HUES6 (cell line): ENCODE data around the gene LCOR.

Source experiments
- H3K27ac ChIP-seq: 2 replicates; pipeline ENCODE4 v1.7.0; 2013; ENCODE audit warnings: low read depth, mild to moderate bottlenecking, low read length, inconsistent platforms
- H3K27me3 ChIP-seq: 2 replicates; pipeline ENCODE4 v1.6.1; 2013; ENCODE audit warnings: low read length; ENCODE audit not compliant: control insufficient read depth, insufficient read depth
- H3K36me3 ChIP-seq: 2 replicates; pipeline ENCODE4 v1.6.1; 2013; ENCODE audit warnings: low read length; ENCODE audit not compliant: control insufficient read depth, insufficient read depth
- H3K4me1 ChIP-seq: 2 replicates; pipeline ENCODE4 v1.6.1; 2013; ENCODE audit warnings: low read length; ENCODE audit not compliant: control insufficient read depth, insufficient read depth
- H3K4me3 ChIP-seq: 2 replicates; pipeline ENCODE4 v1.5.1; 2013; ENCODE audit warnings: low read depth, low read length
- H3K9ac ChIP-seq: one replicate; pipeline ENCODE4 v1.6.1; 2013; ENCODE audit warnings: mild to moderate bottlenecking, low read length
- H3K9me3 ChIP-seq: 2 replicates; pipeline ENCODE4 v1.6.1; 2013; ENCODE audit warnings: low read depth, low read length; ENCODE audit not compliant: control insufficient read depth, insufficient read depth

LCOR gene

GRCh38 chr10:96890580-96890979, 58.5 kb downstream of the LCOR start:
- Histone ChIP-seq H3K9me3 (peaks cover 14% of the 10 kb centered on the region; the same call in 1 of the 2 replicates), H3K36me3 (peaks cover 7% of the 10 kb centered on the region; the same call in 1 of the 2 replicates), H3K4me1 (peaks cover 5% of the 10 kb centered on the region; the same call in 1 of the 2 replicates), H3K9ac (no peak overlapping the region), H3K27ac (no peak overlapping the region), H3K4me3 (no peak overlapping the region), H3K27me3 (no peaks in the 10 kb centered on the region)

- peaks cover 2% of the 10 kb centered on the region; the same call in 1 of the 2 replicates for H3K36me3 ChIP-seq
- H3K4me3 ChIP-seq: no peak overlapping the region
- peaks cover 5% of the 10 kb centered on the region; the same call in 1 of the 2 replicates for H3K4me1 ChIP-seq
- no peaks in the 10 kb centered on the region for H3K27me3 ChIP-seq
- no peak overlapping the region for H3K27ac ChIP-seq
- peaks cover 14% of the 10 kb centered on the region; the same call in 1 of the 2 replicates for H3K9me3 ChIP-seq
- H3K9ac ChIP-seq: no peak overlapping the region
Measured at GRCh38 chr10:96891840-96892239, 59.7 kb downstream of the LCOR start.

DNA sequence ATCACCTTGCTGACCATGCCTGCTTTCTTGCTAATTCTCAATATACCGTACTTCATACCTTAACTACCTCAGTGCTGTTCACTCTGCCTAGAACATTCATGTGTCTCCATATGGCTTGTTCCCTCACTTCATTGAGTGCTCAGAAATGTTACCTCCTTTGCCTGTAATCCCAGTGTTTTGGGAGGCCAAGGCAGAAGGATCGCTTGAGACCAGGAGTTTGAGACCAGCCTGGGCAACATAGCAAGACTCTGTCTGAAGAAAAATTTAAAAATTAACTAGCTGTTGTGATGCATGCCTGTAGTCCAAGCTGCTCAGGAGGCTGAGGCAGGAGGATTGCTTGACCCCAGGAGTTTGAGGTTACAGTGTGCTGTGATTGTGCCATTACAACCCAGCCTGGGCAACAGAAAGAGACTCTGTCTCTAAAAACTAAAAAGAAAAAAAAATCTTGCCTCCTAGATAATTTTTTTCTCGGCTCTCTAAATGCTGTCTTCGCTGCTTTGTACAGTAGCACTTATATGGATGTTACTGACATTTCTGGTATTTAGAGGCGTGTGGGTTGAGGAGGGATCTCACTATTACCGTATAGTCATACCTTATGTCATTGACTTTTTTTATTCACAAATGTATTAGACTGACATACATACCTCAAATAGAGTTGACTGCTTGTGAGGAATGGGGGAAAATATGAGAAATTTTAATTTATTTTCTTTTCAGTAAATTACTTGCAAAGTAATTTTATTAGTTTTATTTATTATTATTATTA, 63.7 kb downstream of the LCOR start:
- Histone ChIP-seq H3K36me3 (no peaks in the 10 kb centered on the region), H3K27me3 (no peaks in the 10 kb centered on the region), H3K4me3 (no peak overlapping the region), H3K9me3 (peaks cover 12% of the 10 kb centered on the region; the same call in 1 of the 2 replicates), H3K9ac (no peak overlapping the region), H3K27ac (no peak overlapping the region), H3K4me1 (no peaks in the 10 kb centered on the region)

DNA sequence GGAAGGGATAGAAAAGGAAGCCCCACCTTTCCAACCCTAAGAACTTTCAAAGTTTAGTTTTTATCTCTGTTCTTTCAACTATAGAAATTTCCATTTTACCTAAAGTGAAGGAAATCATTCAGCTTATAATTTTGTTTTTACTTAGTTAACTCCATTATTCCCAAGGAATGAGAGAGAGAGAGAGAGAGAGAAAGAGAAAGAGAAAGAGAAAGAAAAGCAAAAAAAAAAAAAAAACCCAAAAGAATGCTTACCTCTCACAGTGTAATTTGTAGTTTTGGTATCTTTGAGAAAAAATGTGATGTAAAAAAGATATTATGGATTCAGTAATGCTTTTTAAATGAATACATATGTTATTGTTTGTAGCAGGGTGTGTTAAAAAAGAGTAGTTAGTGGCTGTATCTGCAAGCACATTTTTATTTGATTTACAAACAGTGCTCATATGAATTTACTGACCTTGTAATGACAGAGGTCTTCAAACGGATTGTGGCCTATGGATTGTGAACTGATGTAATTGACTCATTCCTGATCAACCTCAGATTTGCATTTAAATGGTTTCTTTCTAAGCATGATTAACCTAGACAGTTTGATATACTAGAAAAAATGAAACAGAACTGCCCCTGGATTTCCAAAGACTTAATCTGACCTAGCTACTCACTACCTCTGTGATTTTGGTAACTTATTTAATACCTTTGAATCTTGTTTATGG, 64.9 kb downstream of the LCOR start:
- no peak overlapping the region for H3K9ac ChIP-seq
- peaks cover 6% of the 10 kb centered on the region; the same call in 1 of the 2 replicates for H3K9me3 ChIP-seq
- no peaks in the 10 kb centered on the region for H3K36me3 ChIP-seq
- no peaks in the 10 kb centered on the region for H3K4me1 ChIP-seq
- no peak overlapping the region for H3K27ac ChIP-seq
- H3K4me3 ChIP-seq: no peak overlapping the region
- H3K27me3 ChIP-seq: no peaks in the 10 kb centered on the region

DNA sequence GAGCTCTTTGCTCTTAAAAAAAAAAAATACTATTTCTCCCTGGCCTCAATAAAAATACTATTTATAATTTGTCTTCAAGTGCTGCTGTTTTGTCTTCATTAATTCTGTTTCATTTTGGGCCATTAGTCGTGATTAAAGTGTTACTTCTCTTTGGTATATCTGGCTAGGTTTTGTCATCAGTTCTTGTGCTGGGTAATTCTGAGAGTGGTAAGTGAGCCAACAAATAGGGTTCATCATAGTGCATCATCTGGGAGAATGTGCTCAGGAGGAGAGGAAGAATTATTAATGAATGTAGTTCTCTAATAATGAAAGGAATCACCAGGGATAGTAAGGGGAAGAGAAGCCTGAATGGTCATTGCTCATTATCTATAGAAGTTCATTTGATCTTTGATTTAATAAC, 70.0 kb downstream of the LCOR start:
- H3K4me3 ChIP-seq: no peak overlapping the region
- H3K4me1 ChIP-seq: peaks cover 12% of the 10 kb centered on the region
- H3K36me3 ChIP-seq: no peaks in the 10 kb centered on the region
- H3K27ac ChIP-seq: no peak overlapping the region
- H3K27me3 ChIP-seq: no peaks in the 10 kb centered on the region
- no peaks in the 10 kb centered on the region for H3K9me3 ChIP-seq
- H3K9ac ChIP-seq: no peak overlapping the region

DNA sequence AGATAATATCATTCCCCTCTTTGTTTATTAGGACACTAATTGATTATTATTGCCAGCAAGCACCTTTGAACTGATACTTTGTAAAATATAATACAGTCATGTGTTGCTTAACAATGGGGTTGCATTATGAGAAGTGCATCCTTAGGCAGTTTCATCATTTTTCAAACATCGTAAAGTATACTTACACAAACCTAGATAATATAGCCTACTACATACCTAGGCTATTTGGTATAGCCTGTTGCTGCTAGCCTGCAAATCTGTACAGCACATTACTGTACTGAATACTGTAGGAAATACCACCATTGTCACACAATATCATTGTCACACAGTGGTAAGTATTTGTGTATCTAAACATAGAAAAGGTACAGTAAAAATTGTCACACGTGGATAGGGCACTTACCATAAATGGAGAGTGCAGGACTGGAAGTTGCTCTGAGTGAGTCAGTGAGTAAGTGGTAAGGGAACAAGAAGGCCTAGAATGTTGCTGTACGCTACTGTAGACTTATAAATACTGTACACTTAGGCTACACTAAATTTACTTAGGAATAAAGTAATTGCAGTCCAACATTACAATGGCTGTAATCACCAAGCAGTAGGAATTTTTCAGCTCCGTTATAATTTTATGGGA, 70.7 kb downstream of the LCOR start:
- Histone ChIP-seq H3K4me3 (no peak overlapping the region), H3K9me3 (no peaks in the 10 kb centered on the region), H3K9ac (no peak overlapping the region), H3K36me3 (no peaks in the 10 kb centered on the region), H3K27me3 (no peaks in the 10 kb centered on the region), H3K27ac (no peak overlapping the region), H3K4me1 (peaks cover 12% of the 10 kb centered on the region)

DNA sequence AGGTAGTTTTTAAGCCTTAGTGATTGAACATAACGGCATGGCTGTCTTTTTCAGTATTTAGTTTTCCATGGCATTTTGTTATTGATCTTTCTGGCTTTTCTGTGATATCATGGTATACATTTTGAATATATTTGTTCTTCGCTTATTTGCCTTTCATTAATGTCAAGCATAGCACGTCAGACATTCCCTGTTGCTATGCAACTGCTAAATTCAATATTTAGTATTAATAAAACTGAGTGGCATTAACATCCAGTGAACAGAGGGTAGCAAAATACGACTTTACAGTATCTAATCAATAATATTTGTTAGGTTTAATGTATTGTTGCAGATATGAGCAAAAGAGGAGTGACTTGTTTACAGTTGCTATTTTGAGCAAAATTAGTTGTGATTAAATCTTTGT, 72.5 kb downstream of the LCOR start:
- Histone ChIP-seq H3K4me1 (peaks cover 12% of the 10 kb centered on the region), H3K36me3 (no peaks in the 10 kb centered on the region), H3K4me3 (no peak overlapping the region), H3K27me3 (no peaks in the 10 kb centered on the region), H3K9ac (no peak overlapping the region), H3K9me3 (no peaks in the 10 kb centered on the region), H3K27ac (no peak overlapping the region)

GRCh38 chr10:96906864-96907263, 74.8 kb downstream of the LCOR start:
- Histone ChIP-seq H3K36me3 (no peaks in the 10 kb centered on the region), H3K4me3 (no peak overlapping the region), H3K27ac (no peak overlapping the region), H3K9me3 (no peaks in the 10 kb centered on the region), H3K9ac (no peak overlapping the region), H3K27me3 (no peaks in the 10 kb centered on the region), H3K4me1 (peaks cover 12% of the 10 kb centered on the region)

DNA sequence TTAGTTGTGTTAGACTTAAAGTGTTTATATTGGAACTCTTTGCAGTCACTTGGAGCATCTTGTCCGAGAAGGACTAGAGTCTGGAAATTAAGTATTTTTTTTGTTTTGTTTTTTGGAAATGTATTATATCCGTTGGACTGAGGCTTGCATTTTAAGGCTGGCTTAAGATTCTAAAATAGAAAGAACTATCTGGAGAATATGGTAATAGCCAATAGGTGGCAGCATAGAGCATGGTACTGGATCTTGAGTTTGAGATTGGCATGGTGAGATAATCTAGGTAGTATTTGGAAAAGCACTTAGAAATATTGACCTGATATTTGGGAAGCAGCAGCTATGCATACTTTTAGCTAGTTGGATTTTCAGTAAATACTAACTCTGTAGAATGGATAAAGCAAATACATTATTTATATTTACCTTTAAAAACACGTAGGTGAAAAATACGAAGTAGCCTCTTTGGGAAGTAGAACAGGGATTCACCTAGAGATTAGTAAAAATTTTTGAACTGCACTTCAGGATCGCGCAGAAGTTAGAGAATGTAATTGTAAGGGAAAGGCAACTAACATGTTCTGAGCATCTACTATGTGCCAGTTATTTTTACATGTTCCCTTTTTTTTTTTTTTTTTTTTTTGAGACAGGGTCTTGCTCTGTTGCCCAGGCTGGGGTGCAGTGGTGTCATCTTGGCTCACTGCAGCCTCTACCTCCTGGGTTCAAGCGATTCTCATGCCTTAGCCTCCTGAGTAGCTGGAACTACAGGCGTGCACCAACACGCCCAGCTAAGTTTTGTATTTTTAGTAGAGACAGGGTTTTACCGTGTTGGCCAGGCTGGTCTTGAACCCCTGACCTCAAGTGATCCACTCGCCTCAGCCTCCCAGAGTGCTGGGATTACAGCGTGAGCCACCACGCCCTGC, 78.6 kb downstream of the LCOR start:
- no peak overlapping the region for H3K4me3 ChIP-seq
- no peaks in the 10 kb centered on the region for H3K27me3 ChIP-seq
- H3K9ac ChIP-seq: no peak overlapping the region
- peaks cover 6% of the 10 kb centered on the region for H3K36me3 ChIP-seq
- H3K27ac ChIP-seq: no peak overlapping the region
- H3K9me3 ChIP-seq: no peaks in the 10 kb centered on the region
- H3K4me1 ChIP-seq: peaks cover 10% of the 10 kb centered on the region

DNA sequence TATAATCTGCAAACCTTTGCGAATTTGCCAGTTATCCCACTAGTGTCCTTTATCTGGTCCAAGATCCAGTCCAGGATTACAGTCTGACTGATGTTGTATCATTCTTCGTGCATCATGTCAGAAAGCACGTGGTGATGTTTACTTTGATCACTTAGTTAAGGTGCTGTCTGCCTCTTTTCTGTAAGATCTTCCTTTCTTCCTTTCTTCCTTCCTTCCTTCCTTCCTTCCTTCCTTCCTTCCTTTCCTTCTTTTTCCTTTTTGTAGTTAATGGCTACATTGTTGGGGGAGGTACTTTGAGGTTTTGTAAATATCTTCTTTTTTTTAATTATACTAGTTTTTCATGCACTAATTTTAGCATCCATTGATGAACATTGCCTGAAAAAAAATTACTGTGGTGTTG, 80.3 kb downstream of the LCOR start:
- Histone ChIP-seq H3K36me3 (peaks cover 6% of the 10 kb centered on the region), H3K27ac (no peak overlapping the region), H3K27me3 (no peaks in the 10 kb centered on the region), H3K4me1 (no peaks in the 10 kb centered on the region), H3K9ac (no peak overlapping the region), H3K4me3 (no peak overlapping the region), H3K9me3 (no peaks in the 10 kb centered on the region)
